ENCODE data around the gene CREB3L2.

- TF ChIP-seq TCF3 (IDR thresholded peaks at IDR 0.05; ENCODE audit: borderline replicate concordance, insufficient read depth, low read depth, low read length): no peak
- TF ChIP-seq RELA (IDR thresholded peaks at IDR 0.05; ENCODE audit: borderline replicate concordance, partially characterized antibody): no peak
- TF ChIP-seq CREB1 (IDR thresholded peaks at IDR 0.05; ENCODE audit: low read depth): no peak
- TF ChIP-seq EZH2 (IDR thresholded peaks at IDR 0.05; ENCODE audit: borderline replicate concordance, control insufficient read depth, low read depth, low read length): no peak
- TF ChIP-seq, protein P1, sequence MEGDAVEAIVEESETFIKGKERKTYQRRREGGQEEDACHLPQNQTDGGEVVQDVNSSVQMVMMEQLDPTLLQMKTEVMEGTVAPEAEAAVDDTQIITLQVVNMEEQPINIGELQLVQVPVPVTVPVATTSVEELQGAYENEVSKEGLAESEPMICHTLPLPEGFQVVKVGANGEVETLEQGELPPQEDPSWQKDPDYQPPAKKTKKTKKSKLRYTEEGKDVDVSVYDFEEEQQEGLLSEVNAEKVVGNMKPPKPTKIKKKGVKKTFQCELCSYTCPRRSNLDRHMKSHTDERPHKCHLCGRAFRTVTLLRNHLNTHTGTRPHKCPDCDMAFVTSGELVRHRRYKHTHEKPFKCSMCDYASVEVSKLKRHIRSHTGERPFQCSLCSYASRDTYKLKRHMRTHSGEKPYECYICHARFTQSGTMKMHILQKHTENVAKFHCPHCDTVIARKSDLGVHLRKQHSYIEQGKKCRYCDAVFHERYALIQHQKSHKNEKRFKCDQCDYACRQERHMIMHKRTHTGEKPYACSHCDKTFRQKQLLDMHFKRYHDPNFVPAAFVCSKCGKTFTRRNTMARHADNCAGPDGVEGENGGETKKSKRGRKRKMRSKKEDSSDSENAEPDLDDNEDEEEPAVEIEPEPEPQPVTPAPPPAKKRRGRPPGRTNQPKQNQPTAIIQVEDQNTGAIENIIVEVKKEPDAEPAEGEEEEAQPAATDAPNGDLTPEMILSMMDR (IDR thresholded peaks at IDR 0.05 in 2 of 3, conservative IDR thresholded peaks at IDR 0.05 in 1 of 3; ENCODE audit: control insufficient read depth in 2 of 3, extremely low read depth in 1 of 3, insufficient read depth in 1 of 3, low read depth in 3 of 3, low read length in 3 of 3): no peak
- no peak for TF ChIP-seq POLR2AphosphoS5 (IDR thresholded peaks at IDR 0.05; ENCODE audit: low read length)
- no peak for TF ChIP-seq TAF1 (IDR thresholded peaks at IDR 0.05; ENCODE audit: borderline replicate concordance, low read depth, low read length)
- no peak for TF ChIP-seq EGR1 (IDR thresholded peaks at IDR 0.05; ENCODE audit: borderline replicate concordance in 1 of 2, low read depth in 2 of 2, low read length in 2 of 2)
- TF ChIP-seq NFIC (IDR thresholded peaks at IDR 0.05; ENCODE audit: low read depth, low read length): no peak
- TF ChIP-seq ETV6 (conservative IDR thresholded peaks at IDR 0.05 in 1 of 2, IDR thresholded peaks at IDR 0.05 in 1 of 2; ENCODE audit: borderline replicate concordance in 1 of 2, low read depth in 1 of 2): no peak
- TF ChIP-seq HDAC2 (IDR thresholded peaks at IDR 0.05): no peak
- no peak for TF ChIP-seq USF2 (IDR thresholded peaks at IDR 0.05; ENCODE audit: borderline replicate concordance, low read depth, low read length)
Observed at GRCh38 chr7:137882806-137883205, 119.1 kb downstream of the CREB3L2 start.

Data from GM12878 (cell line).